T-cell (primary cell): ENCODE data around the gene IFNAR1. TPM values are rescaled to one million over a fixed set of nuclear protein-coding genes. Genes with fewer than 3 reads are reported as not detected.

Experiments used
- ATAC-seq, 4 experiments: fragments of 200-7000 bp in 3 of 4; fragments of 150-1000 bp in 1 of 4; cut with Tn5 transposase; replicated peaks in 1 of 4; 1 replicate in 3 of 4; 2 replicates in 1 of 4; pipeline ENCODE4 v1.10.0; 2021; ENCODE audit warnings: moderate library complexity in 3 of 4, mild to moderate bottlenecking in 2 of 4, moderate number of reproducible peaks in 1 of 4
- CTCF ChIA-PET, 2 donors: fragments of 300-600 bp; sonication (Branson Sonifier 250); formaldehyde crosslinking; loops; one replicate each; lab custom pipeline; 2022; ENCODE audit warnings: antibody characterized with exemption in 2 of 2; lab: Charles Lee
- POLR2A ChIA-PET, 2 donors: fragments of 300-600 bp; sonication (Branson Sonifier 250); formaldehyde crosslinking; loops; one replicate each; lab custom pipeline; 2022; ENCODE audit warnings: antibody characterized with exemption in 2 of 2; lab: Charles Lee
- DNase-seq, 35 experiments: peaks; one replicate each; pipeline versions ENCODE4 v3.0.0 to v3.0.0-alpha.2; 2013 to 2023
- H3K27ac ChIP-seq: one replicate; pipeline ENCODE4 v1.5.1; 2013; ENCODE audit warnings: low read length
- H3K27me3 ChIP-seq, 2 experiments: replicated peaks in 1 of 2; 1 replicate in 1 of 2; 2 replicates in 1 of 2; pipeline versions ENCODE4 v1.6.1 to v1.7.0; 2013; ENCODE audit warnings: low read length in 1 of 2, mixed read lengths in 1 of 2; ENCODE audit not compliant: control insufficient read depth in 2 of 2, insufficient read depth in 2 of 2; ENCODE audit errors: extremely low read depth in 1 of 2
- H3K36me3 ChIP-seq, 2 donors: 1 replicate in 1 of 2; 2 replicates in 1 of 2; pipeline versions ENCODE4 v1.6.1 to v1.7.0; 2013; ENCODE audit warnings: low read length in 1 of 2; ENCODE audit not compliant: control insufficient read depth in 2 of 2, insufficient read depth in 1 of 2; ENCODE audit errors: extremely low read depth in 1 of 2
- H3K4me1 ChIP-seq, 2 experiments: 1 replicate in 1 of 2; 2 replicates in 1 of 2; pipeline versions ENCODE4 v1.6.1 to v1.7.0; 2013; ENCODE audit warnings: low read length in 2 of 2, mixed read lengths in 1 of 2; ENCODE audit not compliant: insufficient read depth in 2 of 2, control insufficient read depth in 1 of 2; ENCODE audit errors: extremely low read depth in 1 of 2
- H3K4me3 ChIP-seq, 2 donors: 1 replicate in 1 of 2; 2 replicates in 1 of 2; pipeline versions ENCODE4 v1.5.1 to v1.7.0; 2013; ENCODE audit warnings: mild to moderate bottlenecking in 2 of 2, low read length in 1 of 2, moderate library complexity in 1 of 2; ENCODE audit not compliant: control insufficient read depth in 1 of 2; ENCODE audit errors: extremely low read depth in 1 of 2
- H3K9me3 ChIP-seq: 2 replicates; pipeline ENCODE4 v1.7.0; 2013
- H3K27ac Mint-ChIP-seq, 2 donors: one replicate each; pipeline ENCODE4 v1.8.0; 2020 to 2021; ENCODE audit warnings: mild to moderate bottlenecking in 2 of 2, mixed read lengths in 2 of 2
- H3K27me3 Mint-ChIP-seq, 2 donors: one replicate each; pipeline ENCODE4 v1.8.0; 2021 to 2022; ENCODE audit warnings: mixed read lengths in 2 of 2
- H3K36me3 Mint-ChIP-seq: one replicate; pipeline ENCODE4 v1.8.0; 2021; ENCODE audit warnings: mixed read lengths
- H3K4me1 Mint-ChIP-seq, 3 donors: one replicate each; pipeline ENCODE4 v1.8.0; 2020 to 2022; ENCODE audit warnings: mixed read lengths in 3 of 3, mild to moderate bottlenecking in 1 of 3
- H3K4me3 Mint-ChIP-seq, 3 donors: one replicate each; pipeline ENCODE4 v1.8.0; 2020 to 2022; ENCODE audit warnings: mild to moderate bottlenecking in 3 of 3, mixed read lengths in 3 of 3, moderate library complexity in 3 of 3
- H3K9me3 Mint-ChIP-seq, 3 donors: one replicate each; pipeline ENCODE4 v1.8.0; 2020 to 2022; ENCODE audit warnings: mixed read lengths in 3 of 3
- WGBS: methylation state at CpG from one replicate; pipeline ENCODE4 v1.1.5; 2013; ENCODE audit warnings: missing lambda C conversion rate; ENCODE audit not compliant: insufficient coverage; 5-methylcytosine and 5-hydroxymethylcytosine counted together
- total RNA-seq, 35 experiments: library from RNA in 6 of 35; stranded (reverse) in 6 of 35; fragments of 120-200 nt in 1 of 35; gene quantifications; one replicate each; pipeline versions ENCODE4 v1.2.1 to v1.2.4 and lab custom pipeline; 2013 to 2026

The IFNAR1 gene
- total RNA-seq, 5 donors from 2014 or later (not counting 1 experiment from before 2014, with no cell fraction given), result 22.1 to 51.1 (median 45.6) TPM

GRCh38 chr21:33309778-33310177 lies 15.0 kb upstream of the IFNAR1 start:
- no peaks in the 10 kb centered on the region for H3K36me3 ChIP-seq
- no peaks in the 10 kb centered on the region for H3K9me3 ChIP-seq
- no CpG with 5 or more reads among the region's 1 CpG for WGBS
- no peaks in the 10 kb centered on the region for H3K27me3 ChIP-seq
- ChIA-PET CTCF (interaction anchor here in 1 of 2 donors (0.6 to 0.8 kb wide), 2 partner anchors 105 kb away, joined by 3 read pairs; no protein-coding TSS in a partner anchor), POLR2A (no interaction called here)
- DNase-seq, result no peak
- H3K4me1 ChIP-seq, result peaks cover 7% of the 10 kb centered on the region in 2 experiments
- ATAC-seq, result no peak
- Mint-ChIP-seq H3K27ac (no peak overlapping the region), H3K4me3 (no peak overlapping the region), H3K4me1 (peaks cover 16 to 32% (median 20%) of the 10 kb centered on the region in 3 donors), H3K27me3 (no peaks in the 10 kb centered on the region), H3K36me3 (no peaks in the 10 kb centered on the region), H3K9me3 (peaks cover 0 to 7% (median 0%) of the 10 kb centered on the region in 3 donors)
- H3K4me3 ChIP-seq, result no peak overlapping the region
- no peak overlapping the region for H3K27ac ChIP-seq

- Mint-ChIP-seq H3K36me3 (no peaks in the 10 kb centered on the region), H3K27ac (no peak overlapping the region), H3K9me3 (peaks cover 0 to 7% (median 0%) of the 10 kb centered on the region in 3 donors), H3K4me1 (peaks cover 13 to 22% (median 17%) of the 10 kb centered on the region in 3 donors), H3K4me3 (no peak overlapping the region), H3K27me3 (no peaks in the 10 kb centered on the region)
- no peaks in the 10 kb centered on the region for H3K9me3 ChIP-seq
- H3K4me3 ChIP-seq, result no peak overlapping the region
- peaks cover 7% of the 10 kb centered on the region in 2 experiments for H3K4me1 ChIP-seq
- ChIA-PET CTCF (no interaction called here), POLR2A (no interaction called here)
- DNase-seq (no peak), ATAC-seq (no peak)
- WGBS, result no CpG with 5 or more reads among the region's 3 CpGs
- H3K27me3 ChIP-seq, result no peaks in the 10 kb centered on the region
- H3K27ac ChIP-seq, result no peak overlapping the region
- no peaks in the 10 kb centered on the region for H3K36me3 ChIP-seq
Observed at GRCh38 chr21:33312121-33312520, 12.6 kb upstream of the IFNAR1 start.

DNA sequence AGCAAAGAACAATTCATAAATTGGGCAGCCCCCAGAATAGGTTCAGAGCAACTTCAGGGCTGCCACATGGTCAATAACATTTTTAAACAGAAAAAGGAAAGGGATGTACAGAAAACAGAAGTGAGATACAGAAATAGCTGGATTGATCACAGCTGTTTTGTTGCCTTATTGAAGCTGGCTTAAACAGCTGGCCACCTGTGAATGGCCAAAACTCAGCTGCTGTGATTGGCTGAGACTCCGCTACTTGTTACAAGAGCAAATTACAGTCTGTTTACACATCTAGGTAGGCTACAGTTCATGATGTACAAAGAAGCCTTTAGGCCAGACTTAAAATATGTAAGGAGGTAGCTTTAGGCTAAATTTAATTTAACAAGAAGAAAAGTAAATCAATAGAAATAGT lies 11.6 kb upstream of the IFNAR1 start:
- CTCF ChIA-PET, result interaction anchor here in 1 of 2 donors (0.6 kb wide), 1 partner anchor 116 kb away, joined by 4 read pairs; no protein-coding TSS in a partner anchor
- DNase-seq (no peak), ATAC-seq (no peak)
- WGBS, result no CpG with 5 or more reads among the region's 1 CpG
- Mint-ChIP-seq H3K9me3 (peaks cover 0 to 7% (median 0%) of the 10 kb centered on the region in 3 donors), H3K27me3 (no peaks in the 10 kb centered on the region), H3K4me3 (no peak overlapping the region), H3K27ac (no peak overlapping the region), H3K36me3 (no peaks in the 10 kb centered on the region), H3K4me1 (peaks cover 10 to 11% (median 10%) of the 10 kb centered on the region in 3 donors)
- H3K4me3 ChIP-seq, result no peak overlapping the region
- no peak overlapping the region for H3K27ac ChIP-seq
- no peaks in the 10 kb centered on the region for H3K36me3 ChIP-seq
- H3K4me1 ChIP-seq, result peaks cover 7% of the 10 kb centered on the region in 2 experiments
- POLR2A ChIA-PET, result interaction anchor here in 1 of 2 donors (1.1 kb wide), 1 partner anchor 12 kb away, joined by 4 read pairs; the partner anchor contains the start of gene IFNAR1
- H3K9me3 ChIP-seq, result no peaks in the 10 kb centered on the region
- no peaks in the 10 kb centered on the region for H3K27me3 ChIP-seq

GRCh38 chr21:33313611-33314010 lies 11.2 kb upstream of the IFNAR1 start:
- Mint-ChIP-seq H3K27ac (no peak overlapping the region), H3K36me3 (no peaks in the 10 kb centered on the region), H3K4me1 (peaks cover 7% of the 10 kb centered on the region in 3 donors), H3K4me3 (no peak overlapping the region), H3K9me3 (peaks cover 0 to 7% (median 0%) of the 10 kb centered on the region in 3 donors), H3K27me3 (no peaks in the 10 kb centered on the region)
- H3K9me3 ChIP-seq, result no peaks in the 10 kb centered on the region
- DNase-seq (no peak), ATAC-seq (no peak)
- POLR2A ChIA-PET, result interaction anchor here in 1 of 2 donors (1.1 kb wide), 1 partner anchor 11 kb away, joined by 4 read pairs; the partner anchor contains the start of gene IFNAR1
- WGBS, result no CpG with 5 or more reads among the region's 4 CpGs
- no peak overlapping the region for H3K27ac ChIP-seq
- H3K27me3 ChIP-seq, result no peaks in the 10 kb centered on the region
- no peak overlapping the region for H3K4me3 ChIP-seq
- no peaks in the 10 kb centered on the region for H3K36me3 ChIP-seq
- CTCF ChIA-PET, result no interaction called here
- H3K4me1 ChIP-seq, result peaks cover 5% of the 10 kb centered on the region in 2 experiments

DNA sequence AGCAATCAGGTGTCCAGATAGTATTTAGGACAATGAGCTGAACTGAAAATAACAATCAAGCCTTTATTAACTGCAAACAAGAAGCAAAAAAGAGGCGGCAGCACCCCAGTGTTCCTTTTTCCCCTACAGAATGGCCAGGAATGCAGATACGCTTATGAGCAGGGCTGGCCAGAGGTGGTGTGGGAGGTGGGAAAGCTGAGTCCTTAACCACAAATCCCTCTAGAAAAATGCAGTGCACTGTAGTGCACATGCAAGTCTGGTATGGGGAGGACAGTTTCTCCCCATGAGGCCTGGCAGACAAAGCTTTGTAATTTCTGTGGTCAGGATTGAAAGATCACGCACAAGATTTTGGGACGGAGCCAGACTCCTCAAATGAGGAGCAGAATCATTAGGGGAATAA lies 10.7 kb upstream of the IFNAR1 start:
- H3K27me3 ChIP-seq, result no peaks in the 10 kb centered on the region

GRCh38 chr21:33315946-33316710 lies 8.6 kb upstream of the IFNAR1 start:
- Histone ChIP-seq H3K4me1 (no peaks in the 10 kb centered on the region), H3K27me3 (no peaks in the 10 kb centered on the region), H3K36me3 (no peaks in the 10 kb centered on the region), H3K9me3 (no peaks in the 10 kb centered on the region), H3K4me3 (no peak overlapping the region), H3K27ac (no peak overlapping the region)
- Mint-ChIP-seq H3K27me3 (no peaks in the 10 kb centered on the region), H3K4me1 (no peaks in the 10 kb centered on the region), H3K27ac (no peak overlapping the region), H3K9me3 (peaks cover 0 to 4% (median 0%) of the 10 kb centered on the region in 3 donors), H3K36me3 (no peaks in the 10 kb centered on the region), H3K4me3 (no peak overlapping the region)
- no peak for ATAC-seq
- ChIA-PET POLR2A (no interaction called here), CTCF (no interaction called here)
- DNase-seq, result no peak
- WGBS, result 71% methylated on average over 1 of the region's 5 CpGs

More for the DNA sequence above, 10.7 kb upstream of the IFNAR1 start:
- Mint-ChIP-seq H3K27me3 (no peaks in the 10 kb centered on the region), H3K27ac (no peak overlapping the region), H3K9me3 (peaks cover 0 to 7% (median 0%) of the 10 kb centered on the region in 3 donors), H3K4me1 (peaks cover 2% of the 10 kb centered on the region in 3 donors), H3K4me3 (no peak overlapping the region), H3K36me3 (no peaks in the 10 kb centered on the region)
- Histone ChIP-seq H3K9me3 (no peaks in the 10 kb centered on the region), H3K4me3 (no peak overlapping the region), H3K27ac (no peak overlapping the region), H3K4me1 (peaks cover under 1% of the 10 kb centered on the region in 2 experiments), H3K36me3 (no peaks in the 10 kb centered on the region)
- ChIA-PET POLR2A (interaction anchor here in 1 of 2 donors (0.7 to 1.1 kb wide), 2 partner anchors 11 to 15 kb away, joined by 3 to 4 read pairs; partner anchors contain the start of gene IFNAR1), CTCF (no interaction called here)
- DNase-seq (no peak), ATAC-seq (no peak)
- no CpG with 5 or more reads among the region's 4 CpGs for WGBS
